Prostate gland (tissue), 2 donors: ENCODE measurements around the gene SLC12A6. TPM values are rescaled to one million over a fixed set of nuclear protein-coding genes. Genes with fewer than 3 reads are reported as not detected.
A peak's percentile ranks its signal among the peaks of the same experiment; 100 is the strongest.

Experiments
- DNase-seq: peaks from one replicate; pipeline ENCODE4 v3.0.0-alpha.2; 2019; ENCODE audit warnings: low spot score
- H3K27ac ChIP-seq, 2 donors: fragments of 200-600 bp; sonication (generic); 2 replicates each; pipeline ENCODE4 v1.5.1; 2017 to 2019
- H3K27me3 ChIP-seq: fragments of 200-600 bp; sonication (generic); replicated peaks from 2 replicates; pipeline ENCODE4 v1.5.1; 2019; ENCODE audit not compliant: insufficient read depth
- H3K36me3 ChIP-seq, 2 donors: fragments of 200-600 bp; sonication (generic); 1 replicate in 1 of 2; 2 replicates in 1 of 2; pipeline versions ENCODE4 v1.5.1 to v1.8.1; 2017 to 2019
- H3K4me1 ChIP-seq: fragments of 200-600 bp; sonication (generic); replicated peaks from 2 replicates; pipeline ENCODE4 v1.5.1; 2019
- H3K4me3 ChIP-seq, 2 donors: fragments of 200-600 bp; sonication (generic); 2 replicates each; pipeline ENCODE4 v1.5.1; 2017 to 2019
- H3K9me3 ChIP-seq: fragments of 200-600 bp; sonication (generic); 2 replicates; pipeline ENCODE4 v1.5.1; 2017
- CTCF ChIP-seq, 4 experiments: fragments of 200-600 bp in 2 of 4; fragments of 450-650 bp in 2 of 4; sonication (generic) in 2 of 4; IDR thresholded peaks; 1 replicate in 3 of 4; 2 replicates in 1 of 4; pipeline ENCODE4 v1.5.1; 2016 to 2019; ENCODE audit warnings: antibody characterized with exemption in 4 of 4, mild to moderate bottlenecking in 2 of 4, moderate library complexity in 2 of 4
- POLR2A ChIP-seq: fragments of 450-650 bp; IDR thresholded peaks from one replicate; pipeline ENCODE4 v1.6.1; 2016; ENCODE audit warnings: antibody characterized with exemption, mild to moderate bottlenecking
- POLR2AphosphoS5 ChIP-seq: sonication (generic); formaldehyde crosslinking; IDR thresholded peaks from one replicate; pipeline ENCODE4 v1.6.1; 2017; ENCODE audit warnings: antibody characterized with exemption
- WGBS: methylation state at CpG from one replicate; pipeline ENCODE4 v1.1.5; 2018; 5-methylcytosine and 5-hydroxymethylcytosine counted together
- intact Hi-C: fragments of 100-400 bp; cut with DNase I; formaldehyde crosslinking; loops from one replicate; pipeline ENCODE4 v1.14.2; 2022
- total RNA-seq, 2 donors: library from RNA; depleted of rRNA; stranded (reverse); fragments of >200 nt; gene quantifications; one replicate each; pipeline ENCODE4 v1.1.0, GENCODE V29; 2016

The SLC12A6 gene
- total RNA-seq, 2 donors from 2014 or later: 10.2 to 36.8 TPM

GRCh38 chr15:34242331-34242710 is 95.3 kb downstream of the SLC12A6 start:
- 79% methylated on average over 4 of the region's 4 CpGs for WGBS
- intact Hi-C loops: no loop called here
- no peaks in the 10 kb centered on the region for H3K36me3 ChIP-seq

GRCh38 chr15:34241376-34242330 is 95.9 kb downstream of the SLC12A6 start:
- Histone ChIP-seq H3K4me1 (no peaks in the 10 kb centered on the region), H3K4me3 (no peak overlapping the region), H3K27me3 (no peaks in the 10 kb centered on the region), H3K36me3 (no peaks in the 10 kb centered on the region), H3K27ac (no peak overlapping the region), H3K9me3 (no peaks in the 10 kb centered on the region)
- 67% methylated on average over 1 of the region's 1 CpG for WGBS
- TF ChIP-seq CTCF (IDR thresholded peaks at IDR 0.05) (peak in 3 of 4 experiments; percentile 33 to 70 (median 65)), POLR2A (no peak)
- intact Hi-C loops: loop anchor here (2.0 kb wide), 1 partner anchor 125 kb away; the partner anchor contains the start of gene LPCAT4
- no peak for DNase-seq

More at GRCh38 chr15:34242331-34242710, 95.3 kb downstream of the SLC12A6 start:
- no peak for DNase-seq
- Histone ChIP-seq H3K27me3 (no peaks in the 10 kb centered on the region), H3K9me3 (no peaks in the 10 kb centered on the region), H3K4me1 (no peaks in the 10 kb centered on the region), H3K4me3 (no peak overlapping the region), H3K27ac (no peak overlapping the region)
- TF ChIP-seq POLR2AphosphoS5 (no peak), CTCF (IDR thresholded peaks at IDR 0.05) (no peak), POLR2A (no peak)

- H3K4me3 ChIP-seq: no peak overlapping the region
- 97% methylated on average over 3 of the region's 3 CpGs for WGBS
- H3K4me1 ChIP-seq: no peaks in the 10 kb centered on the region
- no peaks in the 10 kb centered on the region for H3K27me3 ChIP-seq
- H3K27ac ChIP-seq: no peak overlapping the region
- TF ChIP-seq POLR2AphosphoS5: no peak
- no peak for TF ChIP-seq CTCF (IDR thresholded peaks at IDR 0.05)
- no peak for TF ChIP-seq POLR2A
- intact Hi-C loops: loop anchor here (2.0 kb wide), 1 partner anchor 126 kb away; the partner anchor contains the start of gene LPCAT4
- no peak for DNase-seq
- H3K9me3 ChIP-seq: no peaks in the 10 kb centered on the region
- no peaks in the 10 kb centered on the region for H3K36me3 ChIP-seq
These were observed 97.0 kb downstream of the SLC12A6 start for GRCh38 chr15:34240537-34240936.

GRCh38 chr15:34239151-34239808 is 98.3 kb downstream of the SLC12A6 start:
- H3K4me3 ChIP-seq: no peak overlapping the region
- no peaks in the 10 kb centered on the region for H3K36me3 ChIP-seq
- no peaks in the 10 kb centered on the region for H3K9me3 ChIP-seq
- 59% methylated on average over 4 of the region's 4 CpGs for WGBS
- no peak for TF ChIP-seq POLR2AphosphoS5
- no peak for TF ChIP-seq CTCF (IDR thresholded peaks at IDR 0.05)
- no peak for TF ChIP-seq POLR2A
- no peak for DNase-seq
- H3K27me3 ChIP-seq: no peaks in the 10 kb centered on the region
- H3K27ac ChIP-seq: no peak overlapping the region
- intact Hi-C loops: no loop called here
- H3K4me1 ChIP-seq: no peaks in the 10 kb centered on the region
